IMR-90 (cell line): ENCODE data around the gene RAB29. TPM values are rescaled to one million over a fixed set of nuclear protein-coding genes. Genes with fewer than 3 reads are reported as not detected.

Source experiments
- ATAC-seq: fragments of 200-7000 bp; cut with Tn5 transposase; 2 replicates; pipeline ENCODE4 v1.9.1; 2020; ENCODE audit warnings: low read depth, mild to moderate bottlenecking, moderate library complexity
- BruUV-seq: library from RNA; stranded (reverse); fragments of 400-500 nt; replicated peaks from 2 replicates; lab custom pipeline; 2021; lab: Mats Ljungman, UMichigan
- CTCF ChIA-PET: fragments of 300-600 bp; formaldehyde crosslinking; extraction: SDS; loops from one replicate; lab custom pipeline; 2021; ENCODE audit warnings: antibody characterized with exemption; lab: Yijun Ruan, JAX
- POLR2A ChIA-PET: fragments of 300-600 bp; sonication (Branson Sonifier 250); formaldehyde crosslinking; loops from one replicate; lab custom pipeline; 2022; ENCODE audit warnings: antibody characterized with exemption; ENCODE audit not compliant: unreplicated experiment; lab: Charles Lee
- DNase-seq: peaks from one replicate; pipeline ENCODE4 v3.0.0; 2013
- H2AFZ ChIP-seq: replicated peaks from 2 replicates; pipeline ENCODE3; 2013; ENCODE audit warnings: low read length, mild to moderate bottlenecking; ENCODE audit not compliant: poor library complexity
- H2AK5ac ChIP-seq: 2 replicates; pipeline ENCODE4 v1.6.1; 2013; ENCODE audit warnings: low read depth, low read length, inconsistent platforms
- H2AK9ac ChIP-seq: replicated peaks from 2 replicates; pipeline ENCODE3; 2013; ENCODE audit warnings: mild to moderate bottlenecking, low read depth, low read length, moderate library complexity; ENCODE audit not compliant: poor library complexity
- H2BK120ac ChIP-seq: 2 replicates; pipeline ENCODE4 v1.6.1; 2013; ENCODE audit warnings: low read depth, low read length, inconsistent platforms
- H2BK15ac ChIP-seq: 3 replicates; pipeline ENCODE4 v1.6.1; 2013; ENCODE audit warnings: low read depth, low read length, inconsistent platforms
- H2BK20ac ChIP-seq: 2 replicates; pipeline ENCODE4 v1.6.1; 2013; ENCODE audit warnings: low read depth, mild to moderate bottlenecking, inconsistent platforms, low read length, moderate library complexity
- H2BK5ac ChIP-seq: 2 replicates; pipeline ENCODE4 v1.6.1; 2013; ENCODE audit warnings: mild to moderate bottlenecking, low read depth, low read length, inconsistent platforms; ENCODE audit not compliant: poor library complexity, severe bottlenecking
- H3K14ac ChIP-seq: replicated peaks from 2 replicates; pipeline ENCODE4 v1.6.1; 2013; ENCODE audit warnings: low read depth, low read length, inconsistent platforms
- H3K18ac ChIP-seq: 2 replicates; pipeline ENCODE4 v1.6.1; 2013; ENCODE audit warnings: low read depth, low read length, control low read depth
- H3K23ac ChIP-seq: 2 replicates; pipeline ENCODE4 v1.6.1; 2013; ENCODE audit warnings: low read depth, low read length, inconsistent platforms
- H3K27ac ChIP-seq: 2 replicates; pipeline ENCODE4 v1.5.1; 2013; ENCODE audit warnings: mild to moderate bottlenecking, control low read depth, low read length; ENCODE audit not compliant: insufficient read depth
- H3K27me3 ChIP-seq: 2 replicates; pipeline ENCODE4 v1.6.1; 2013; ENCODE audit warnings: low read length; ENCODE audit not compliant: control insufficient read depth, insufficient read depth
- H3K36me3 ChIP-seq: 2 replicates; pipeline ENCODE4 v1.6.1; 2013; ENCODE audit warnings: low read length, mixed read lengths; ENCODE audit not compliant: control insufficient read depth, insufficient read depth
- H3K4ac ChIP-seq: 2 replicates; pipeline ENCODE4 v1.6.1; 2013; ENCODE audit warnings: low read depth, low read length, inconsistent platforms
- H3K4me1 ChIP-seq: 2 replicates; pipeline ENCODE4 v1.6.1; 2013; ENCODE audit warnings: low read length, mixed read lengths; ENCODE audit not compliant: control insufficient read depth, insufficient read depth
- H3K4me2 ChIP-seq: 2 replicates; pipeline ENCODE4 v1.6.1; 2013; ENCODE audit warnings: low read depth, mild to moderate bottlenecking, control low read depth, low read length, moderate library complexity
- H3K4me3 ChIP-seq: 2 replicates; pipeline ENCODE4 v1.5.1; 2013; ENCODE audit warnings: low read depth, mild to moderate bottlenecking, control low read depth, low read length, moderate library complexity; ENCODE audit not compliant: insufficient read depth
- H3K56ac ChIP-seq: 2 replicates; pipeline ENCODE4 v1.6.1; 2013; ENCODE audit warnings: low read length, inconsistent platforms; ENCODE audit not compliant: insufficient read depth; ENCODE audit errors: extremely low read depth
- H3K79me1 ChIP-seq, 2 experiments: 2 replicates each; pipeline ENCODE4 v1.6.1; 2013; ENCODE audit warnings: low read length in 2 of 2, inconsistent platforms in 1 of 2, low read depth in 1 of 2
- H3K9ac ChIP-seq: 2 replicates; pipeline ENCODE4 v1.6.1; 2013; ENCODE audit warnings: low read depth, low read length, control low read depth
- H3K9me1 ChIP-seq: 2 replicates; pipeline ENCODE4 v1.6.1; 2013; ENCODE audit warnings: low read length, inconsistent platforms; ENCODE audit not compliant: insufficient read depth
- H3K9me3 ChIP-seq: 2 replicates; pipeline ENCODE4 v1.6.1; 2013; ENCODE audit warnings: low read length; ENCODE audit not compliant: control insufficient read depth, insufficient read depth
- H4K20me1 ChIP-seq: 2 replicates; pipeline ENCODE4 v1.6.1; 2013; ENCODE audit warnings: low read length, inconsistent platforms; ENCODE audit not compliant: insufficient read depth
- H4K5ac ChIP-seq: 2 replicates; pipeline ENCODE4 v1.6.1; 2013; ENCODE audit warnings: mild to moderate bottlenecking, low read depth, low read length, control low read depth
- H4K8ac ChIP-seq, 2 experiments: 2 replicates each; pipeline ENCODE4 v1.6.1; 2013; ENCODE audit warnings: low read depth in 2 of 2, low read length in 2 of 2, control low read depth in 1 of 2, inconsistent platforms in 1 of 2
- H4K91ac ChIP-seq: 2 replicates; pipeline ENCODE4 v1.6.1; 2013; ENCODE audit warnings: low read depth, low read length, inconsistent platforms; ENCODE audit not compliant: insufficient read depth
- FOS ChIP-seq: fragments of 150-350 bp; IDR thresholded peaks from 2 replicates; pipeline ENCODE4 v1.6.1; 2016; ENCODE audit warnings: low read depth, low read length
- MAFK ChIP-seq: IDR thresholded peaks from 2 replicates; pipeline ENCODE4 v1.6.1; 2012; ENCODE audit warnings: low read depth, low read length, improper control_type of control experiment
- WGBS, 2 experiments: methylation state at CpG; one replicate each; pipeline versions ENCODE4 v1.1.5 to v1.1.7; 2013; ENCODE audit warnings: missing lambda C conversion rate in 2 of 2; ENCODE audit not compliant: insufficient read length in 1 of 2; ENCODE audit errors: extremely low coverage in 2 of 2; 5-methylcytosine and 5-hydroxymethylcytosine counted together
- dilution Hi-C: fragments of 300-500 bp; cut with HindIII; formaldehyde crosslinking; loops from one replicate; pipeline ENCODE4 v1.14.3; 2018; ENCODE audit warnings: low sequenced_read_pairs; ENCODE audit not compliant: unreplicated experiment
- in situ Hi-C: fragments of 300-500 bp; cut with MboI; formaldehyde crosslinking; loops from 3 replicates; pipeline ENCODE4 v1.14.3; 2019; ENCODE audit warnings: low sequenced_read_pairs, inconsistent platforms, mixed read lengths
- intact Hi-C: fragments of 100-400 bp; cut with micrococcal nuclease; formaldehyde crosslinking; loops from 2 replicates; pipeline ENCODE4 v1.10.0; 2022
- polyA plus RNA-seq, 3 experiments: library from polyadenylated mRNA; depleted of rRNA; stranded (reverse); fragments of >200 nt; gene quantifications; 2 replicates each; pipeline ENCODE4 v1.2.3, GENCODE V29; 2012; ENCODE audit warnings: low replicate concordance in 1 of 3
- total RNA-seq: library from RNA; depleted of rRNA; stranded (reverse); fragments of >200 nt; gene quantifications from 2 replicates; pipeline ENCODE4 v1.2.3, GENCODE V29; 2012

RAB29 gene
- total and polyA plus RNA-seq, 2 of the 4 experiments (the other 2 are of a cell fraction) = 5.7 to 7.3 TPM

DNA sequence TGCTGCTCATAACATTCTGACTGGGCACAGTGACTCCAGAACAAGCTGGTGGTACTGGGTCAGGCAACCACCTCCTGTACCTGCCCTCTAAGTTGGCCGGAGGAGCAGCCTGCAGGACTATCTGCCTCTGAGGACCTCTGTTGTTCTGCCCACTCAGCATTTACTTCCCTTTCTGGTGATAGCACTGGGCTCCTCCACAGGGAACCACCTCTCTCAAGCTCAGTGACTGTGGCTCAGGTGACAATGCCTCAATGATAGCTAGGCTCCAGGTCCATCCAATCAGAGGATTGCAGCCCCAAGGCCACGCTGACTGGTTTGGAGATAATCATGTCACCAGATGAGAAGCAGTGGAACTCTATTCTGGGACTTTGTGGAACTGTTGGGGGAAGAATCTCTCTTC lies 21.9 kb upstream of the RAB29 start:
- WGBS, 2 experiments = no CpG with 5 or more reads among the region's 2 CpGs
- Histone ChIP-seq H3K79me1 (no peaks in the 10 kb centered on the region), H2AFZ (no peak overlapping the region), H3K18ac (no peak overlapping the region), H4K8ac (no peak overlapping the region), H3K9me3 (no peaks in the 10 kb centered on the region), H2BK15ac (no peak overlapping the region), H3K9me1 (no peaks in the 10 kb centered on the region), H2AK9ac (peak overlapping the region; percentile 74), H3K23ac (no peak overlapping the region), H3K14ac (no peak overlapping the region), H4K20me1 (no peaks in the 10 kb centered on the region), H2BK120ac (no peak overlapping the region), H4K91ac (no peak overlapping the region), H3K27me3 (no peaks in the 10 kb centered on the region), H3K4ac (no peak overlapping the region), H3K4me3 (no peak overlapping the region), H3K36me3 (peaks cover 59% of the 10 kb centered on the region), H2AK5ac (no peak overlapping the region), H4K5ac (no peak overlapping the region), H3K9ac (no peak overlapping the region), H3K4me2 (no peak overlapping the region), H3K4me1 (no peaks in the 10 kb centered on the region), H3K27ac (no peak overlapping the region), H3K56ac (no peak overlapping the region), H2BK5ac (no peak overlapping the region), H2BK20ac (no peak overlapping the region)
- POLR2A ChIA-PET = no interaction called here
- dilution Hi-C loops = no loop called here
- TF ChIP-seq FOS (no peak), MAFK (peak; percentile 71)
- in situ Hi-C loops = loop anchor here (10.0 kb wide), 1 partner anchor 308 kb away; no protein-coding TSS in a partner anchor
- no TSS peak for BruUV-seq
- intact Hi-C loops = no loop called here
- DNase-seq (no peak), ATAC-seq (no peak)
- CTCF ChIA-PET = no interaction called here
